ENCODE results near the gene SPINK9. TPM values are rescaled to one million over a fixed set of nuclear protein-coding genes. Genes with fewer than 3 reads are reported as not detected.

The SPINK9 gene
- total RNA-seq, 1 donor from 2014 or later: not detected

DNA sequence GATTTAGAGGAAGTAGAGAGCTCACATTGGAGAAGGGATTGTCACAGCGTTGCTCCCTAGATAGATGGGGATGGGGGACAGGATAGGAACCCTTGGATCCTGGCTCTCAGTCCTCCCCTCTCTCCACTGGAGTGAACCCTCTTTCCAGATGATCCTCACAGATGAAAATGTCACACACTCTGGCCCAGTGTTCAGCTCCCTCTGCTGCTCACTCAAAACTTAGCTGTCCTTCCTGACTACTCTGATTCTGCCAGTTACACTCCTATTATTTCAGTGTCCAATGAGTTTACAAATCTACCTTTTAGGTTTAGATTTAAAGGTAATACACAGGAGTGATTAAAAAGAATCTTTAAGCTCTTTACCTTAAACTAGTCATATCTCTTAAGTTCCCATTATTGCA, 28.9 kb upstream of the SPINK9 start:
- H3K27ac Mint-ChIP-seq: no peak overlapping the region
- Histone ChIP-seq H3F3A (ENCODE audit: low read depth) (no peaks in the 10 kb centered on the region), H4K20me1 (ENCODE audit: low read depth) (no peaks in the 10 kb centered on the region), H2AFZ (replicated peaks) (no peak overlapping the region), H3K27ac (no peak overlapping the region), H3K79me2 (ENCODE audit: low read depth) (no peaks in the 10 kb centered on the region), H3K4me1 (peaks cover 5% of the 10 kb centered on the region), H3K9me3 (ENCODE audit: low read depth) (no peaks in the 10 kb centered on the region), H3K27me3 (no peaks in the 10 kb centered on the region), H3K9ac (no peak overlapping the region), H3K4me3 (no peak overlapping the region), H3K4me2 (no peak overlapping the region), H3K36me3 (no peaks in the 10 kb centered on the region)
- no peak overlapping the region for H3K4me3 Mint-ChIP-seq
- H3K27me3 Mint-ChIP-seq (ENCODE audit: insufficient read depth, low read depth): no peaks in the 10 kb centered on the region
- no peak for TF ChIP-seq EZH2 (IDR thresholded peaks at IDR 0.05)
- TF ChIP-seq, protein P1, sequence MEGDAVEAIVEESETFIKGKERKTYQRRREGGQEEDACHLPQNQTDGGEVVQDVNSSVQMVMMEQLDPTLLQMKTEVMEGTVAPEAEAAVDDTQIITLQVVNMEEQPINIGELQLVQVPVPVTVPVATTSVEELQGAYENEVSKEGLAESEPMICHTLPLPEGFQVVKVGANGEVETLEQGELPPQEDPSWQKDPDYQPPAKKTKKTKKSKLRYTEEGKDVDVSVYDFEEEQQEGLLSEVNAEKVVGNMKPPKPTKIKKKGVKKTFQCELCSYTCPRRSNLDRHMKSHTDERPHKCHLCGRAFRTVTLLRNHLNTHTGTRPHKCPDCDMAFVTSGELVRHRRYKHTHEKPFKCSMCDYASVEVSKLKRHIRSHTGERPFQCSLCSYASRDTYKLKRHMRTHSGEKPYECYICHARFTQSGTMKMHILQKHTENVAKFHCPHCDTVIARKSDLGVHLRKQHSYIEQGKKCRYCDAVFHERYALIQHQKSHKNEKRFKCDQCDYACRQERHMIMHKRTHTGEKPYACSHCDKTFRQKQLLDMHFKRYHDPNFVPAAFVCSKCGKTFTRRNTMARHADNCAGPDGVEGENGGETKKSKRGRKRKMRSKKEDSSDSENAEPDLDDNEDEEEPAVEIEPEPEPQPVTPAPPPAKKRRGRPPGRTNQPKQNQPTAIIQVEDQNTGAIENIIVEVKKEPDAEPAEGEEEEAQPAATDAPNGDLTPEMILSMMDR (IDR thresholded peaks at IDR 0.05): no peak
- no peak for TF ChIP-seq EZH2phosphoT487 (IDR thresholded peaks at IDR 0.05)
- H3K36me3 Mint-ChIP-seq: no peaks in the 10 kb centered on the region
- H3K9me3 Mint-ChIP-seq: peaks cover 8% of the 10 kb centered on the region
- H3K4me1 Mint-ChIP-seq: peaks cover 3% of the 10 kb centered on the region
- no peak for DNase-seq (ENCODE audit: low spot score)

DNA sequence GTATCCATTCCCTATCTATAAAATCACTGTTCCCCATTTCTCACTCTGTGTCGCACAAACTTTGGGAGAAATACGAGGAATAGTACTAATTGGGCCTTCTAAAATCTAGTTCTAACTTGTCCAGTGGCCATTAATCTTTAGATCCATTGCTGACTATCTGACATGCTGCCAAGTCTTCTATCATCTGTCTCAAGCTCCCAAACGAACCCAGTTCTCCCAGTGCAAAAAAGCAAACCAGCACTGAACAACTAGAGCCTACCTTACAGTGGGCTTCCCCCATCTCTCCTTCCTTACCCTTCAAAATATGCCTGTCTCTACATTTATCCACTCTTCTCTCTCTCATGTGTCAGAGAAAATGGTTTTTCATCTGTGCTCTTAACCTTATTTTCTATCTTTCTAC, 26.3 kb upstream of the SPINK9 start:
- Histone ChIP-seq H3K36me3 (no peaks in the 10 kb centered on the region), H3K4me3 (no peak overlapping the region), H3K9ac (no peak overlapping the region), H2AFZ (replicated peaks) (no peak overlapping the region), H3K79me2 (ENCODE audit: low read depth) (no peaks in the 10 kb centered on the region), H3K27ac (no peak overlapping the region), H3F3A (ENCODE audit: low read depth) (no peaks in the 10 kb centered on the region), H3K9me3 (ENCODE audit: low read depth) (no peaks in the 10 kb centered on the region), H3K4me2 (no peak overlapping the region), H3K4me1 (peaks cover 5% of the 10 kb centered on the region), H3K27me3 (no peaks in the 10 kb centered on the region), H4K20me1 (ENCODE audit: low read depth) (no peaks in the 10 kb centered on the region)
- Mint-ChIP-seq H3K9me3 (peaks cover 8% of the 10 kb centered on the region), H3K27me3 (ENCODE audit: insufficient read depth, low read depth) (no peaks in the 10 kb centered on the region), H3K36me3 (no peaks in the 10 kb centered on the region), H3K27ac (no peak overlapping the region), H3K4me1 (peaks cover 3% of the 10 kb centered on the region), H3K4me3 (no peak overlapping the region)
- TF ChIP-seq EZH2phosphoT487 (IDR thresholded peaks at IDR 0.05): no peak
- TF ChIP-seq, protein P1 (IDR thresholded peaks at IDR 0.05): no peak
- TF ChIP-seq EZH2 (IDR thresholded peaks at IDR 0.05): no peak
- DNase-seq (ENCODE audit: low spot score): no peak

DNA sequence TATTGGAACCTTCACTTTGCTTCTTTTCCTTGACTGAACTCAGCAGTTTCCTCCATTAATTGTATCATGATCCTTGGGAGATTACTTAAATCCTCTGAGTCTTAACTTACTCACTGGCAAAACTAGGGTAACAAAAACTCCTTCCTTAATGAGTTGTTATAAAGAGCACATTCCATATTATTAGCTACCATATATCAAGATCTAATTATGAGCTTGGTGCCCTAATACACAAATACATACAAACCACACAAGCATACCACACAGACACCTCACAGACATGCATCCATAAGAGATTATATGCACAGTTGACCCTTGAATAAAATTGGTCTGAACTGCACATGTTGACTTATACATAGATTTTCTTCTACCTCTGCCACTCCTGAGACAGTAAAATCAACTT, 25.6 kb upstream of the SPINK9 start:
- H3K9me3 Mint-ChIP-seq: peaks cover 8% of the 10 kb centered on the region

More for the DNA sequence above, 25.6 kb upstream of the SPINK9 start:
- Histone ChIP-seq H4K20me1 (ENCODE audit: low read depth) (no peaks in the 10 kb centered on the region), H3K27me3 (no peaks in the 10 kb centered on the region), H3K4me3 (no peak overlapping the region), H3K4me1 (peaks cover 7% of the 10 kb centered on the region), H3F3A (ENCODE audit: low read depth) (no peaks in the 10 kb centered on the region), H3K36me3 (no peaks in the 10 kb centered on the region), H2AFZ (replicated peaks) (no peak overlapping the region), H3K4me2 (no peak overlapping the region), H3K9ac (no peak overlapping the region), H3K79me2 (ENCODE audit: low read depth) (no peaks in the 10 kb centered on the region), H3K27ac (no peak overlapping the region), H3K9me3 (ENCODE audit: low read depth) (no peaks in the 10 kb centered on the region)
- peaks cover 3% of the 10 kb centered on the region for H3K4me1 Mint-ChIP-seq
- H3K36me3 Mint-ChIP-seq: no peaks in the 10 kb centered on the region
- H3K27ac Mint-ChIP-seq: no peak overlapping the region
- H3K27me3 Mint-ChIP-seq (ENCODE audit: insufficient read depth, low read depth): no peaks in the 10 kb centered on the region
- no peak overlapping the region for H3K4me3 Mint-ChIP-seq
- TF ChIP-seq EZH2phosphoT487 (IDR thresholded peaks at IDR 0.05) (no peak), EZH2 (IDR thresholded peaks at IDR 0.05) (no peak)
- TF ChIP-seq, protein P1 (IDR thresholded peaks at IDR 0.05): no peak
- no peak for DNase-seq (ENCODE audit: low spot score)

Data from neural progenitor cell (in vitro differentiated cells).